PC-9 (cell line): ENCODE measurements around the gene BRSK1.

Source experiments
- CTCF ChIP-seq: fragments of 200-600 bp; sonication (generic); conservative IDR thresholded peaks from 2 replicates; pipeline ENCODE4 v1.6.1; 2017; ENCODE audit warnings: mixed run types, antibody characterized with exemption, mild to moderate bottlenecking, moderate library complexity
- EZH2 ChIP-seq: fragments of 200-600 bp; sonication (generic); IDR thresholded peaks from 2 replicates; pipeline ENCODE4 v1.8.0; 2017; ENCODE audit warnings: antibody characterized with exemption, low read depth

GRCh38 chr19:55247621-55248099 lies 36.1 kb upstream of the BRSK1 start:
- no peak for TF ChIP-seq CTCF
- TF ChIP-seq EZH2 = no peak
